Measurements from ENCODE around the gene ANKRD13B.

DNA sequence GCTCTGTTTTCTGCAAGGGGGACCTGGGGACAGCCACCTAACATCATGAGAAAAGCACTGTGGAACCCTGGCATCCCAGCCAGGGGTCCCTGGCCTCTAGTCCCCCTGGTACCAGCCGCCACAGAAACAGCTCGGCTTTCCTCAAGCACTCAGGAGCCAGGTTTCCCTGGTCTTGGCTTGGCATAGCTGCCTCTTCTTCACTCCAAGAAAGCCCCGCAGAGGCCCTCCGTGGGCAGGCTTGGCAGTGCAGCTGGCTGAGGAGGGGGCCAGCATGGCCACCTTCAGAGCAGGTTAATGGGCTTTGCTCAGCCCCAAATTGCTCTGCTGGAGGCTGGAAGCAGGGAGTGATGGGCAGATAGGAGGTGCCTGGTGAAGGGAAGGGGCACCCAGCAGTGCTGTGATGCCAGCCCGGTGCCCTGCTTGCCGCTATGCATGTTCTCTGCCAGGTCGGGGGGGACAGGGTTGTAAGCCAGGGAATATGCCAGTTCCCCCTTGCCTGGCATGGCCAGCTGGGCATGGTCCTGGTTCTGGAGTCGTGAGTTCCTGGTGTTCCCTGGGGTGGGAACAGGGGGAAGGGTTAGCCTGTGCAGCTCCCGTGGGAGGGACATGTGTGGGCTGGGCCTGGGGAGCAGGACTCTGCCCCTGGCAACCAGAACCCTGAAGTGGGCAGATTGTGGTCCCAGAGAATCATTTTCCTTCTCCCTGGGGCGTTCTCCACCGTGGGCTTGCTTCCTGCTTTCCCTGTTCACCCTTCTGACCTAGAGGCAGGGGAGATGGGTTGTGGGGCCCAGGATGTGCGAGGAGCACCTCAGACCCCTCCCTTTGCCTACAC lies 3.2 kb downstream of the ANKRD13B start:
- TF ChIP-seq CTCF (IDR thresholded peaks at IDR 0.05) (no peak), POLR2A (IDR thresholded peaks at IDR 0.05) (no peak)
